HG03103 (cell line): ENCODE data around the gene FRYL.
"Not testable (repeated sequence)": the region's sequence is repeated elsewhere in the genome, so short reads cannot be mapped to it uniquely, and the experiment has no call there.

Experiments used
- ATAC-seq: cut with Tn5 transposase; IDR thresholded peaks from one replicate; pipeline ENCODE4 v1.9.1; 2021; ENCODE audit warnings: low read depth; ENCODE audit not compliant: unreplicated experiment

The FRYL gene

DNA sequence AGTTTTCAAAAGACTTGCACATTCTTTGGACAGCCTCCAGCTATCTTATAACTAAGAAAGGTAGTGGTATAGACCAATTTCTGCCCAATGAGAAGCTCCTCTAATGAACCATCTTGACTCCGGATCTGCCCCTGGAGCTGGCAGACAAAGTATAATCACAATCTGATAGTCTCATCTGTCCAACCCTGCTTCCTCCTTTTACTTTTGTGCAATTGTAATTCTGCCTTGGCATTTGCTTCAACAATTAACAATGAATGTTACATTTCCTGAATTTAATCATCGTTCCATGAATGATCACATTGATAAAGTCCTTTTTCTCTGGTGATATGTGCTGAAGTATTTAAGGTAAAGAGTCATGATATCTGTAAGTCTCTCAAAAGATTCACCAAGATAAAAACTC is 27.8 kb downstream of the FRYL start:
- ATAC-seq, result no peak

DNA sequence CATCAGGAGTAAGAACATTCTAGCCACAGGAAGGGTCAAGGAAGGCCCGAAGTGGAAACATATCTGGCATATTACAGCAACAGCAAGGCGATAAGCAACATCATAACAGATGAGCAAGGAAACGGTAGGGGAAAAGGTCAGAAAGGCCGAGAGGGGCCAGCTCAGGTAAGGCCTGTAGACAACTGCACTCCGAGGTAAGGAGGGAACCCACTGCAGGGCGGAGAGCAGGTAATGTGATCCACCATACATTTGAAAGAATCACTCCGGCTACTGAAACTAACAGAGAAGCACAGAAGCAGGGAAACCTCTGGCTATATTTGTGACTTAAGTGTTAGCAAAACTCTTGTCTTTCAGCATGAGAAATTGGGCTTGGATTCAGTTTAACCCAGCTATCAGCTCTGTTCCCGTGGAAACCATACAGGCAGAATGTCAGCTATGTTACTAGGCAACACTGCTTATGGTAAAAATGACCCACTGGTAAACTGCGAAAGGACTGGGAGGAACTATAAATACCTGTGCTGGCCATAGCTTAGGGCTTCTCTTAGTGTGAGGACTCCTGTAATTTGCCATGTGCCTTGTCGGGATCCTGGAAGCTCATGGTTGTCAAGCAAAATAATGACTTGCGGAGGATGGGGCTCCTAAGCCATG is 31.0 kb downstream of the FRYL start:
- ATAC-seq, result no peak

DNA sequence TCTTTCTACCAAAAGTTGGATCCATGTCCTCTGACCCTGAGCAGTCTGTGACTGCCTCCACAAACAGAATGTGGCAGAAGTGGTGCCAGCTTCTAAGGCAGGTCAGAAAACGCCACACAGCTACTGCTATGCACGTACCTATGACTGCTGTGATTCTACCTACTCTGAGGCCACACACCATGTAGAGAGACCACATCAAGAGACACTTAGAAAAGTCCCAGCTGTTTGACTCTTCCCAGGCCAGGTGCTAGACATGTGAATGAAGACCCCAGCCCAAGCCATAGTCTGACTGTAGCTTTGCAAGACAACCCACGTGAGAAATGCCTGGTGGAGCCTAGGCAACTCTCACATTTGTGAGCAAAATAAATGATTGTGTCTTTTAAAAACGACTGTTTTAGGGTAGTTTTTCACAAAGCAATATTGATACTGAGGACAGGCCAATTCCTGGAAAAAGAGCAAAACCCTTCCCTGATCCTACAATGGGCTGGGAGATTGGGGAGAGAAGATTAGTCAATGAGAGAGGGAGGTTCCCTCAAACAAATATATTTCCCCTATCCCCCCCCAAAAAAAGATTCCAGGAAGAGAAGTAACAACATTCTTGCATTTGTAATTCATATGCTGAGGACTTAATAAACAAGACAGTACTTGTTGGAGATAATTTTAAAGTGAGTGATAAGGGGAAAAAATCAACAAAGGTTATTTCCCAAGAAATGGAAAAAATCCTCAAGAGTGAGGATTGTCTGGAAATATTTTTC is 33.3 kb downstream of the FRYL start:
- ATAC-seq, result no peak

DNA sequence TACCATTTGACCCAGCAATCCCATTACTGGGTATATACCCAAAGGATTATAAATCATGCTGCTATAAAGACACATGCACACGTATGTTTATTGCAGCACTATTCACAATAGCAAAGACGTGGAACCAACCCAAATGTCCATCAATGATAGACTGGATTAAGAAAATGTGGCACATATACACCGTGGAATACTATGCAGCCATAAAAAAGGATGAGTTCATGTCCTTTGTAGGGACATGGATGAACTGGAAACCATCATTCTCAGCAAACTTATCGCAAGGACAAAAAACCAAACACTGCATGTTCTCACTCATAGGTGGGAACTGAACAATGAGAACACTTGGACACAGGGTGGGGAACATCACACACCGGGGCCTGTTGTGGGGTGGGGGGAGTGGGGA is 34.9 kb downstream of the FRYL start:
- not testable (repeated sequence) for ATAC-seq

DNA sequence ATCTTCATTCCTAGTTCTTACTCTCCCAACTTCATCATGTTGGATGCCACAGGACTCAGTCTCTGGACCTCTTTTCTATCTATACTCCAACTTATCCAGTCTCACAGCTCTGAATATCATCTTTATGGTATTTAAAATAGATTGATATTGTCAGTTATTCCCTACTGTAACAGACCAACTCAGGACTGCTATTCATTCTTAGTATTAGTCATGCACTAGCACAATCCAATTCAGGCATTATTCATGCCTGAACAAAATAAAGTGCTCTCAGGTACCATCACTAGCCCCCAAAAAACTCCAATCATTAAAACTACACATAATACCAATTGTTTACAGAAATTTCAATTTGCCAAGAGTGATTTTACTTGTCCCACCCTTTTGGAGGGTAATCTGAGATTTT is 37.7 kb downstream of the FRYL start:
- ATAC-seq, result no peak

DNA sequence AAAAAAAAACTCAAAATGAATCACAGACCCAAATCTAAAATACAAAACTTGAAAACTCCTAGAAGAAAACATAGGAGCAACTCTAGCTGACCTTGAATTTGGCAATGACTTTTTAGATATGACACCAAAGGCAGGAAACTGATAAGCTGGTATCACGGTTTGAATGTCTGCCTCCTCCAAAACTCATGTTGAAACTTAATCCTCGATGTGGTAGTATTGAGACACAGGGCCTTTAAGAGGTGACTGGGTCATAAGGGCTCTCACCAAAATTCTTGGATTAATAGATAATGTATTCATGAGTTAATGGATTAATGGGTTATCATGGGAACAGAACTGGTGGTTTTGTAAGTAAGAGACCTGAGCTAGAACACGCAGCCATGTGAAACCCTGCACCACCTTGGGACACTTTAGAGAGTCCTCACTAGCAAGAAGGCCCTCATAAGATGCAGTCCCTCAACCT is 40.5 kb downstream of the FRYL start:
- ATAC-seq, result no peak

DNA sequence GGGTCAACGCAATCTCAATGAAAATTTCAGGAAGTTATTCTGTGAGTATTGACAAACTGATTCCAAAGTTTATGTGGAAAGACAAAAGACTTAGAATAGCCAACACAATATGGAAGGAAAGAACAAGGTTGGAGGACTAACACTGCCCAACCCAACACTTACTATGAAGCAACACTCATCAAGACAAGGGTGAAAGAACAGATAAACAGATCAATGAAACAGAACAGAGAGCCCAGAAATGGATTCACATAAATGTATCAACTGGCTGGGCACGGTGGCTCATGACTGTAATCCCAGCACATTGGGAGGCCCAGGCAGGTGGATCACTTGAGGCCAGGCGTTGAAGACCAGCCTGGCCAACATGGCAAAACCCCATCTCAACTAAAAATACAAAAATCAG is 41.2 kb downstream of the FRYL start:
- ATAC-seq, result no peak

DNA sequence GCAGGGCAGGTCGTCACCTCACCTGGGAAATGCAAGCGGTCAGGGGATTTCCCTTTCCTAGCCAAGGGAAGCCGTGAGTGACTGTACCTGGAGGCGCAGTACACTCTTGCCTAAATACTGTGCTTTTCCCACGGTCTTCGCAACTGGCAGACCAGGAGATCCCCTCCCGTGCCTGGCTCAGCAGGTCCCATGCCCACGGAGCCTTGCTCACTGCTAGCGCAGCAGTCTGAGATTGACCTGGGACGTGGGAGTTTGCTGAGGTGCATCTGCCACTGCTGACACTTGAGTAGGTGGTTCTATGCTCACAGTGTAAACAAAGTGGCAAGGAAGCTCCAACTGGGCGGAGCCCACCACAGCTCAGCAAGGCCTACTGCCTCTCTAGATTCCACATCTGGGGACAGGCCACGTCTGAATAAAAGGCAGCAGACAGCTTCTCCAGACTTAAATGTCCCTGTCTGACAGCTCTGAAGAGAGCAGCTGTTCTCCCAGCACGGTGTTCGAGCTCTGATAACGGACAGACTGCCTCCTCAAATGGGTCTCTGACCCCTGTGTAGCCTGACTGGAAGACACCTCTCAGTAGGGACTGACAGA is 51.1 kb downstream of the FRYL start:
- ATAC-seq, result not testable (repeated sequence)

DNA sequence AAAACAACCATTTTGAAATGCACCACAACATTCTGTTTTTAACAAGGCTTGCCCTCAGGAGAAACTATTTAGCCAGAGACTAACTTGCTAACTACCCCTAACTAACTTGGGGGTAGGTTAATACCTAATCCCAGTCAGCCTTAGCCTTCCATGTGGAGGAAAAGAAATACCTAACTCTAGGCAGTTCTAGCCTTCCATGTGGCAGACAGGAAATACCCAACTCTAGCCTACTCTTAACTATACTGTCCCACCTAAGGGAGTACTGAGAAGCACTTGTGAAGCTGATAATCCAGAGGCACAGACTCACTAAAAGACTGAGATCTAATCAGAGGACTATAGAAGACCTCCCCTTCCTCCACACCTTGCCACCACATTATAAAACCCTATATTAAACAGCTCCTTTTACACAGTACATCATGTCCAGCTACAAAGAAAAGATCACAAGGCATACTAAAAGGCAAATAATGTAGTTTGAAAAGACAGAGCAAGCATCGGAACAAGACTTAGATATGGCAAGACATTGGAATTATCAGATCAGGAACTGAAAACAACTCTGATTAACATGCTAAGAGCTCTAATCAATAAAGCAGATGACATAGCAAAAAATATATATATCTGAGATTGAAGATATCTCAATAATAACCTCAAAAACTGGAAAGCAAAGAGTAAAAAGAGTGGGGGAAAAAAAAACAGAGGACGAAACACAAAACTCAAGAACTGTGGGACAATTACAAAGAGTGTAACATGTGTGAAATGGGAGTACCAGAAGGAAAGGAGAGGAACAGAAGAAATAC is 52.2 kb downstream of the FRYL start:
- ATAC-seq, result no peak

DNA sequence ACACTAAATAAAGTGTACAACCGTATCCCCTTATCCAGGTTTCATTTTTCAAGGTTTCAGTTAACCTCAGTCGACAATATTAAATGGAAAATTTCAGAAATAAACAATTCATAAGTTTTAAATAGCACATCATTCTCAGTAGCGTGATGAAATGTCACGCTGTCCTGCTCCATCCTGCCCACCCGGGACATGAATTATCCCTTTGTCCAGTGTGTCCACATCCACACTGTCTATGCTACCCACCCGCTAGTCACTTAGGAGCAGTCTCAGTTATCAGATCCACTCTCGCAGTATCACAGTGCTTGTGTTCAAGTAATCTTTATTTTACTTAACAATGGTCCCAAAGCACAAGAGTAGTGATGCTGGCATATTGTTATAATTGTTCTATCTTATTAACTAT is 54.7 kb downstream of the FRYL start:
- ATAC-seq, result no peak

DNA sequence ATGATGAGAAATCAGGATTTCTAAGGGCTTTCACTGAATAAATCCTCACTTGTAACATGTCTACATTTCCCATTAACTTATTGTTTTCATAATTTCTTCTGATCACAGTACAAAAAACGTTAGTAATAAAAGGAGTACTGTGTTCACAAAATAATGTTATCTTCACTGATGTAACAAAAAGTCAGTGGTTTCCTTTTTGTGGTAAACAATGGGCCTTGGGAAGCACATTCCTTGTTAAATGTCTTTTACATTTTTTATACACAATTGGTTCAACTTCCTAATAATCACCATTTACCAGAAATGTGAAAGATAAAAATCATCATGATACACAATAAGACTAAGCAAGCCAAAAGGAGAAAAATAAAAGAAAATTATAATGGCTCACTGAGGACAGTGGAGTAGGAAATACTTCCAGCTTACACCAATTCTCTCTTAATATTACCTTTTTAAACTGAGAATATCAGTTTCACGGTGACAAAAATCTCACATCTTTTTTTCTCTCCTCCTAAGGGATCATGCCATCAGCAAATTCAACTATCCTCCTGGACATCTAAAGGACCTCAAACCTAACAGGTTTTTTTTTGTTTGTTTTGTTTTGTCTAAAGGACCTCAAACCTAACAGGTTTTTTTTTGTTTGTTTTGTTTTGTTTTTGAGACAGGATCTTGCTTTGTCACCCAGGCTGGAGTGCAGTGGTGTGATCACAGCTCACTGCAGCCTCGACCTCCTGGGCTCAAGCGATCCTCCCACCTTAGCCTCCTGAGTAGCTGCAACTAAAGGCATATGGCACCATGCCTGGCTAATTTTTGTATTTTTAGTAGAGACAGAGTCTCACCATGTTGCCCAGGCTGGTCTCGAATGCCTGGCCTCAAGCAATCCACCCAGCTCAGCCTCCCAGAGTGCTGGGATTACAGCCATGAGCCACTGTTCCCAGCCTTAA is 57.3 kb downstream of the FRYL start:
- no peak for ATAC-seq

DNA sequence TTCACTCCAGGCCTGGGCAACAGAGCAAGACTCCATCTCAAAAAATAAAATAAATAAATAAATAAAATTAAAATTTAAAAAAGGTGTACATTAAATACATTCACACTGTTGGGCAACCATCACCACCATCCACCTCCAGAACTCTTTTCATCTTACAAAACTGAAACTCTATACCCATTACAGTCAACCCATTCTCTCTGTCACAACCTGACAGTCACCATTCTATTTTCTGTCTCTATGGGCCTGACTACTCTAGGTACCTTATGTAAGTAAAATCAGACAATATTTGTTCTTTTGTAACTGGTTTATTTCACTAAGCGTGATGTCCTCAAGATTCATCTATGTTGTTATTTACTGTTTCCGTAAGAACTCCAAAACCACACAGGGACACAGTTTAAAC is 59.6 kb downstream of the FRYL start:
- no peak for ATAC-seq

DNA sequence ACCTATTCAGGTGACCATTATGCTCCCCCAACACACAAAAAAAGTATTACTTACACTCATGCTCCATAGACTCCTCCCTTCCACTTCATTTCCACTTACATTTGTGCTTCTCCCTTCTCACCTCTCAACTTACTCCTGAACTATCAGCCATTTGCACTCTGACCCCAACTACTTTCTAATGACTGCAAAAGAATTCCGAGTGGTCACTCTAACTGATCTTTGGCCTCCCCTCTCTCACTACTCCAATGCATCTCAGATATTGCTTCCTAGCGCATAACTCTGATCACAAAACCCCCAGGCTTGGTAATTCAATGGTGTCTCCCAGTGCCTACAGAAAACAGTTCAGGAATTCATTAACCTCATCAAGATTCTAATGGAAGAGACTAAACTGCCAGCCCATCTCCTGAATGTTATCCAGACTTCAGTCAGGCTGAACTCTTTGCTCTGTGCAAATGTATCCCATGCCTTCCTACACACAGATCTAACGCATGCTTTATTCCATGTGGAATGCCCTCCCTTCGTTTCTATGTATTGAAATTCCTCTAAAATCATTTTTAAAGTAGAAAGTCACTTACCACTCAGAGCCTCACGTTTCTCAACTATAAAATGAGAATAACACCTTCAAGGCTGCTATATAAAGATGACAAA is 61.1 kb downstream of the FRYL start:
- no peak for ATAC-seq

DNA sequence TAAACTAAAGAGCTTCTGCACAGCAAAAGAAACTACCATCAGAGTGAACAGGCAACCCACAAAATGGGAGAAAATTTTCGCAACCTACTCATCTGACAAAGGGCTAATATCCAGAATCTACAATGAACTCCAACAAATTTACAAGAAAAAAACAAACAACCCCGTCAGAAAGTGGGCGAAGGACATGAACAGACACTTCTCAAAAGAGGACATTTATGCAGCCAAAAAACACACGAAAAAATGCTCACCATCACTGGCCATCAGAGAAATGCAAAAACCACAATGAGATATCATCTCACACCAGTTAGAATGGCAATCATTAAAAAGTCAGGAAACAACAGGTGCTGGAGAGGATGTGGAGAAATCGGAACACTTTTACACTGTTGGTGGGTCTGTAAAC is 63.8 kb downstream of the FRYL start:
- not testable (repeated sequence) for ATAC-seq

DNA sequence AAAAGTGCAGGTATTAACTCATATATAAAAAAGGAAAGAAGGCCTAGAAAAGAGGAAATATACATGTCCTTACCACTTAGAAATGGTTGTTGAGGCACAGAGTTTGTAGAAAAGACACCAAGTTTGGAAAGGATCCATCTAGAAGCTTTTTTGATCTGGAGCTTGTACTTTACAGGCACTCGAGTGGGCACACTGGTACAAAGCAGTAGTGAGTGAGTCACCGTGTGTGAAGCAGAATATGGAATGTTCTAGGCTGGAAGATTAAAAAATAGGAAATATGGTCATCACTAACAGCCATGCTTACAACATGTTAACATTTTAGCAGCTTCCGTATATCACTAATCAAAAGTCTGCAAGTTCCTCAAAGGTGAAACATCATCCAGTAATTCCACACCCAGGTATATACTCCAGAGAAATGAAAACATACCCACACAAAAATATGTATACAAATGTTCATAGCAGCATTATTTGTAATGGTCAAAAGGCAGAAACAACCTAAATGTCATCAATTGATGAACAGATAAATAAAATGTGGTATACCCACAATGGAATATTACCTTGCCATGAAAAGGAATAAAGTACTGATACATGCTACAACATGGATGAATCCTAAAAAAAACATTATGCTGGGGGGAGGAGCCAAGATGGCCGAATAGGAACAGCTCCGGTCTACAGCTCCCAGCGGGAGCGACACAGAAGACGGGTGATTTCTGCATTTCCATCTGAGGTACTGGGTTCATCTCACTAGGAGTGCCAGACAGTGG is 69.5 kb downstream of the FRYL start:
- no peak for ATAC-seq

DNA sequence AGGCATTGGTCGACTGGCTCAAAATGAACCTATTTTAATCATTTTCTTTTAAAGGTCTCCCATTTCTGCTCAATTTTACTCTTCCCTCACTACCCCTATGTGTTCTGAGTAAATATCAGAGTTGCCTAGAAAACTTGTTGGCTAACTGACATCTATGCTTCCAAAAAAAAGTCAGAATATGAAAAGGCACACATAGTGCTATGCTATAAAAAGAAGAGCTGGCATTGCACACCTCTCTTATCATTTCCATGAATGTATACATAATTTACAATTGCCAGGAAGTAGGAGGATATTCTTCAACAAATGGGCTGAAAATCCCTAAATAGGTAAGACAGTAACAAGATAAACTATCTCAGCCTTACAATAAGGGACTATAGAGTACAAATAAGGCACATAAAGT is 70.2 kb downstream of the FRYL start:
- ATAC-seq, result no peak

DNA sequence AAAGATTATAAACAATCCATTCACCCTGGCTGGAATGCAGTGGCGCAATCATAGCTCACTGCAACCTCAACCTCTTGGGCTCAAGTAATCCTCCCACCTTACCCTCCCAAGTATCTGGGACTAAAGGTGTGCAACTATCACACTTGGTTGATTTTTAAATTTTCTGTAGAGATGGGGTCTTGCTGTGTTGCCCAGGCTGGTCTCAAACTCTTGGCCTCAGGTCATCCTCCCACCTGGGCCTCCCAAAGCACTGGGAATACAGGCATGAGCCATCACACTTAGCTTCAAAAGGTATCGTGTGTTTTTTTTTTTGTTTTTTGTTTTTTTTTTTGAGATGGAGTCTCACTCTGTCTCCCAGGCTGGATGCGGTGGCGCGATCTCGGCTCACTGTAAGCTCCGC is 71.5 kb downstream of the FRYL start:
- no peak for ATAC-seq

DNA sequence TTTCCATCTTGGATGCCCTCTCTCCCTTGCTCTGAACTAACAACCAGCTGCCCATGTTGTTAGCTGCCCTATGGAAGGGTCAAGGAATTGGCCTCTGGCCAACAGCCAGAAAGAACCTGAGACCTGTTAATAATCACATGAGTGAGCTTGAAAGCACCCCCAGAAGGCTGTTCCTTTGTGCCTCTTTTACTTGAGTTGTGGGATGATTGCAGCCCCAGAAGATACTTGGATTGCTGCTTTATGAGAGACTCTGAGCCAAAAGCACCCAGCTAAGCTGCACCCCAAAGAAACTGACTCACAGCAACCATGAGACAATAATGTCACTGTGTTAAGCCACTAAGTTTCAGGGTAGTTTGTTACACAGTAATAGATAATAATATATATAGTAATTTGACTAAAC is 73.3 kb downstream of the FRYL start:
- no peak for ATAC-seq

DNA sequence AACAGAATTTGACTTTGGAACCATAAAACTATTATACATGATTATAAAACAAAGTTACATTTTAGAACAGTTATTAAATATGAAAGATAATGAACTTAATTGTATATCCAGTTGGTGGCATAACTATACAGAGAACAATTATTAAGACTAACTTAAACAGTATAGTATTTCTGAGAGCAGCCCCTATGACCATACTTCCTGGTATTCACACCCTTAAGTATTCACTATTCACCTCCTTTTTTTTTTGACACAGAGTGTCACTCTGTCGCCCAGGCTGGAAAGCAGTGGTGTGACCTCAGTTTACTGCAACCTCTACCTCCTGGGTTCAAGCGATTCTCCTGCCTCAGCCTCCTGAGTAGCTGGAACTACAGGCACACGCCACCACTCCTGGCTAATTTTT is 74.5 kb downstream of the FRYL start:
- no peak for ATAC-seq
